HepG2 (cell line): ENCODE data around the gene PIEZO2. TPM values are rescaled to one million over a fixed set of nuclear protein-coding genes. Genes with fewer than 3 reads are reported as not detected.

Experiments
- MED8 ChIP-seq: sonication (generic); formaldehyde crosslinking; IDR thresholded peaks from 2 replicates; pipeline ENCODE4 v1.8.1; 2023; ENCODE audit warnings: mild to moderate bottlenecking, missing genetic modification reagents; ENCODE audit not compliant: insufficient replicate concordance
- MYPOP ChIP-seq: sonication (generic); formaldehyde crosslinking; IDR thresholded peaks from 2 replicates; pipeline ENCODE4 v1.8.1; 2023; ENCODE audit warnings: mild to moderate bottlenecking, moderate library complexity, missing genetic modification reagents
- REPIN1 ChIP-seq: sonication (generic); formaldehyde crosslinking; IDR thresholded peaks from 2 replicates; pipeline ENCODE4 v1.8.0; 2022; ENCODE audit warnings: missing genetic modification reagents, low read depth, mild to moderate bottlenecking, borderline replicate concordance
- SMYD3 ChIP-seq: sonication (generic); formaldehyde crosslinking; IDR thresholded peaks from 2 replicates; pipeline ENCODE4 v1.8.1; 2023; ENCODE audit warnings: mild to moderate bottlenecking, missing genetic modification reagents
- ZBTB40 ChIP-seq, 2 experiments: fragments of 450-650 bp in 1 of 2; sonication (generic) in 1 of 2; formaldehyde crosslinking in 1 of 2; IDR thresholded peaks; 2 replicates each; pipeline versions ENCODE4 v1.6.1 to v1.8.0; 2016 to 2022; ENCODE audit warnings: antibody characterized with exemption in 1 of 2, mild to moderate bottlenecking in 1 of 2, missing genetic modification reagents in 1 of 2
- ZEB1 ChIP-seq: IDR thresholded peaks from 2 replicates; pipeline ENCODE4 v1.6.1; 2012; ENCODE audit warnings: mild to moderate bottlenecking, low read depth, inconsistent platforms; ENCODE audit not compliant: insufficient replicate concordance
- ZNF276 ChIP-seq: sonication (generic); formaldehyde crosslinking; IDR thresholded peaks from 2 replicates; pipeline ENCODE4 v1.4.0; 2020; ENCODE audit warnings: mild to moderate bottlenecking, low read depth, missing genetic modification reagents
- ZNF326 ChIP-seq: sonication (generic); formaldehyde crosslinking; IDR thresholded peaks from 2 replicates; pipeline ENCODE4 v1.4.0; 2020; ENCODE audit warnings: missing genetic modification reagents, borderline replicate concordance
- ZNF773 ChIP-seq: sonication (generic); formaldehyde crosslinking; IDR thresholded peaks from 2 replicates; pipeline ENCODE4 v1.4.0; 2020; ENCODE audit warnings: missing genetic modification reagents, borderline replicate concordance
- polyA plus RNA-seq, 8 experiments: library from polyadenylated mRNA; depleted of rRNA in 3 of 8; stranded (reverse) in 7 of 8; unstranded in 1 of 8; fragments of >200 nt; fragmentation: Illumina TruSeq in 4 of 8; extraction: Trizol in 4 of 8; gene quantifications; 2 replicates each; pipeline versions ENCODE4 v1.2.1 to v1.2.3, GENCODE V29; 2011 to 2016; ENCODE audit warnings: low read depth in 4 of 8, missing spikeins in 1 of 8, mixed read lengths in 1 of 8; ENCODE audit not compliant: insufficient read depth in 1 of 8
- total RNA-seq, 5 experiments: library from RNA; depleted of rRNA; stranded (reverse); fragments of >200 nt; fragmentation: Illumina TruSeq; extraction: Trizol; gene quantifications; 2 replicates each; pipeline ENCODE4 v1.2.3, GENCODE V29; 2016; ENCODE audit warnings: low read depth in 1 of 5
- TF ChIP-seq, protein P1 (sequence below): sonication (generic); formaldehyde crosslinking; IDR thresholded peaks from 2 replicates; pipeline ENCODE4 v1.5.0; 2020; ENCODE audit warnings: mild to moderate bottlenecking, missing genetic modification reagents
- TF ChIP-seq, protein P2 (sequence below): sonication (generic); formaldehyde crosslinking; IDR thresholded peaks from 2 replicates; pipeline ENCODE4 v1.4.0; 2020; ENCODE audit warnings: missing genetic modification reagents

Gene PIEZO2
- total and polyA plus RNA-seq, 2 of the 13 experiments (the other 11 are each of a cell fraction or from before 2014, with no cell fraction given), result 15.2 to 27.2 TPM

GRCh38 chr18:11005528-11005927 is 143.8 kb downstream of the PIEZO2 start (continued):
- peak; percentile 43; the same call in 1 of the 2 replicates for TF ChIP-seq MYPOP (CRISPR knock-in tag)
- TF ChIP-seq REPIN1 (CRISPR knock-in tag), result peak; percentile 82; the same call in 1 of the 2 replicates
- TF ChIP-seq ZNF276 (CRISPR knock-in tag), result no peak
- TF ChIP-seq, protein P1, sequence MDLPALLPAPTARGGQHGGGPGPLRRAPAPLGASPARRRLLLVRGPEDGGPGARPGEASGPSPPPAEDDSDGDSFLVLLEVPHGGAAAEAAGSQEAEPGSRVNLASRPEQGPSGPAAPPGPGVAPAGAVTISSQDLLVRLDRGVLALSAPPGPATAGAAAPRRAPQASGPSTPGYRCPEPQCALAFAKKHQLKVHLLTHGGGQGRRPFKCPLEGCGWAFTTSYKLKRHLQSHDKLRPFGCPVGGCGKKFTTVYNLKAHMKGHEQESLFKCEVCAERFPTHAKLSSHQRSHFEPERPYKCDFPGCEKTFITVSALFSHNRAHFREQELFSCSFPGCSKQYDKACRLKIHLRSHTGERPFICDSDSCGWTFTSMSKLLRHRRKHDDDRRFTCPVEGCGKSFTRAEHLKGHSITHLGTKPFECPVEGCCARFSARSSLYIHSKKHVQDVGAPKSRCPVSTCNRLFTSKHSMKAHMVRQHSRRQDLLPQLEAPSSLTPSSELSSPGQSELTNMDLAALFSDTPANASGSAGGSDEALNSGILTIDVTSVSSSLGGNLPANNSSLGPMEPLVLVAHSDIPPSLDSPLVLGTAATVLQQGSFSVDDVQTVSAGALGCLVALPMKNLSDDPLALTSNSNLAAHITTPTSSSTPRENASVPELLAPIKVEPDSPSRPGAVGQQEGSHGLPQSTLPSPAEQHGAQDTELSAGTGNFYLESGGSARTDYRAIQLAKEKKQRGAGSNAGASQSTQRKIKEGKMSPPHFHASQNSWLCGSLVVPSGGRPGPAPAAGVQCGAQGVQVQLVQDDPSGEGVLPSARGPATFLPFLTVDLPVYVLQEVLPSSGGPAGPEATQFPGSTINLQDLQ (CRISPR knock-in tag), result no peak
- TF ChIP-seq, protein P2, sequence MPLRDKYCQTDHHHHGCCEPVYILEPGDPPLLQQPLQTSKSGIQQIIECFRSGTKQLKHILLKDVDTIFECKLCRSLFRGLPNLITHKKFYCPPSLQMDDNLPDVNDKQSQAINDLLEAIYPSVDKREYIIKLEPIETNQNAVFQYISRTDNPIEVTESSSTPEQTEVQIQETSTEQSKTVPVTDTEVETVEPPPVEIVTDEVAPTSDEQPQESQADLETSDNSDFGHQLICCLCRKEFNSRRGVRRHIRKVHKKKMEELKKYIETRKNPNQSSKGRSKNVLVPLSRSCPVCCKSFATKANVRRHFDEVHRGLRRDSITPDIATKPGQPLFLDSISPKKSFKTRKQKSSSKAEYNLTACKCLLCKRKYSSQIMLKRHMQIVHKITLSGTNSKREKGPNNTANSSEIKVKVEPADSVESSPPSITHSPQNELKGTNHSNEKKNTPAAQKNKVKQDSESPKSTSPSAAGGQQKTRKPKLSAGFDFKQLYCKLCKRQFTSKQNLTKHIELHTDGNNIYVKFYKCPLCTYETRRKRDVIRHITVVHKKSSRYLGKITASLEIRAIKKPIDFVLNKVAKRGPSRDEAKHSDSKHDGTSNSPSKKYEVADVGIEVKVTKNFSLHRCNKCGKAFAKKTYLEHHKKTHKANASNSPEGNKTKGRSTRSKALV (CRISPR knock-in tag), result no peak
- peak; percentile 29 for TF ChIP-seq ZEB1
- TF ChIP-seq MED8 (CRISPR knock-in tag), result no peak
- TF ChIP-seq ZBTB40 (IDR thresholded peaks at IDR 0.05), result no peak
- no peak for TF ChIP-seq ZBTB40 (CRISPR knock-in tag; IDR thresholded peaks at IDR 0.05)
- no peak for TF ChIP-seq SMYD3 (CRISPR knock-in tag)
- no peak for TF ChIP-seq ZNF326 (CRISPR knock-in tag)
- no peak for TF ChIP-seq ZNF773
